GM21528 (cell line): Measurements from ENCODE around the gene MX2.

Source experiments
- ATAC-seq: cut with Tn5 transposase; IDR thresholded peaks from one replicate; pipeline ENCODE4 v1.9.1; 2021; ENCODE audit warnings: mild to moderate bottlenecking, moderate library complexity; ENCODE audit not compliant: unreplicated experiment, low FRiP score

The MX2 gene

DNA sequence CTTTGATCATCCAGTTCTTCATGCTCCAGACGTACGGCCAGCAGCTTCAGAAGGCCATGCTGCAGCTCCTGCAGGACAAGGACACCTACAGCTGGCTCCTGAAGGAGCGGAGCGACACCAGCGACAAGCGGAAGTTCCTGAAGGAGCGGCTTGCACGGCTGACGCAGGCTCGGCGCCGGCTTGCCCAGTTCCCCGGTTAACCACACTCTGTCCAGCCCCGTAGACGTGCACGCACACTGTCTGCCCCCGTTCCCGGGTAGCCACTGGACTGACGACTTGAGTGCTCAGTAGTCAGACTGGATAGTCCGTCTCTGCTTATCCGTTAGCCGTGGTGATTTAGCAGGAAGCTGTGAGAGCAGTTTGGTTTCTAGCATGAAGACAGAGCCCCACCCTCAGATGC is 96.7 kb downstream of the MX2 start:
- ATAC-seq: no peak
